ENCODE data around the gene MYZAP. TPM values are rescaled to one million over a fixed set of nuclear protein-coding genes. Genes with fewer than 3 reads are reported as not detected.

Gene MYZAP
- total and polyA plus RNA-seq, 9 of the 15 experiments (the other 6 are each of a cell fraction or from before 2014, with no cell fraction given), result 0.03 TPM; not detected in 8

GRCh38 chr15:57573151-57573550 lies 18.6 kb upstream of the MYZAP start (continued):
- no peak for TF ChIP-seq SFPQ (IDR thresholded peaks at IDR 0.05; ENCODE audit: low read depth, low read length)

GRCh38 chr15:57575363-57575762 lies 16.3 kb upstream of the MYZAP start:
- Histone ChIP-seq H3K79me2 (ENCODE audit: control insufficient read depth, insufficient read depth, low read length) (no peaks in the 10 kb centered on the region), H2AFZ (ENCODE audit: low read depth, low read length) (no peak overlapping the region), H4K20me1 (replicated peaks; ENCODE audit: control insufficient read depth, insufficient read depth, low read length) (no peaks in the 10 kb centered on the region), H3K9me3 (replicated peaks; ENCODE audit: control insufficient read depth, insufficient read depth, low read depth, low read length) (no peaks in the 10 kb centered on the region), H3K27me3 (ENCODE audit: control insufficient read depth in 2 of 2, insufficient read depth in 2 of 2, low read length in 2 of 2) (peaks cover 2 to 33% of the 10 kb centered on the region in 2 experiments; a peak in 4 of 5 replicates), H3K36me3 (ENCODE audit: control insufficient read depth, insufficient read depth, low read length) (no peaks in the 10 kb centered on the region), H3K27ac (ENCODE audit: extremely low read depth, low read depth, low read length) (no peak overlapping the region), H3K9me1 (ENCODE audit: control insufficient read depth, insufficient read depth, low read length) (no peaks in the 10 kb centered on the region), H3K9ac (ENCODE audit: insufficient read depth in 1 of 2, low read depth in 2 of 2, low read length in 2 of 2) (no peak overlapping the region), H3K4me2 (ENCODE audit: insufficient read depth, low read length) (no peak overlapping the region), H3K4me3 (no peak overlapping the region), H3K4me1 (replicated peaks in 1 of 2; ENCODE audit: control insufficient read depth in 2 of 2, insufficient read depth in 2 of 2, low read length in 2 of 2) (no peaks in the 10 kb centered on the region; a peak in 1 of 5 replicates)
- 3% methylated on average over 5 of the region's 5 CpGs for WGBS (ENCODE audit: insufficient coverage, low coverage, missing lambda C conversion rate)
- CTCF ChIA-PET (ENCODE audit: low intra/inter-chr PET ratio), result no interaction called here
- in situ Hi-C loops (cut with MboI), result no loop called here
- DNase-seq (ENCODE audit: extremely low read depth in 1 of 4, low spot score in 3 of 4) (no peak), FAIRE-seq (no peak), ATAC-seq (no peak)
- POLR2A ChIA-PET, result no interaction called here
- intact Hi-C loops (cut with micrococcal nuclease), result loop anchor here (10.0 kb wide), 1 partner anchor 169 kb away; no protein-coding TSS in a partner anchor
- TF ChIP-seq CHD1 (IDR thresholded peaks at IDR 0.05; ENCODE audit: low read length), result no peak
- peak; percentile 47; the same call in 1 of the 2 replicates for TF ChIP-seq NFIX (CRISPR knock-in tag; IDR thresholded peaks at IDR 0.05; ENCODE audit: low read depth)
- TF ChIP-seq NFIC (IDR thresholded peaks at IDR 0.05), result peak; percentile 87
- no peak for TF ChIP-seq NR2C2 (CRISPR knock-in tag; IDR thresholded peaks at IDR 0.05)
- TF ChIP-seq NR2C2 (tag; IDR thresholded peaks at IDR 0.05), result no peak
- no TSS peak for BruUV-seq (replicated peaks)
